ENCODE data around the gene PPP2R2D. TPM values are rescaled to one million over a fixed set of nuclear protein-coding genes. Genes with fewer than 3 reads are reported as not detected.

Gene PPP2R2D
- total RNA-seq, 2 experiments from 2014 or later, result 31.6 to 32.3 TPM

- Mint-ChIP-seq H3K27ac (no peak overlapping the region), H3K9me3 (no peaks in the 10 kb centered on the region), H3K4me1 (ENCODE audit: low read depth) (no peaks in the 10 kb centered on the region), H3K36me3 (ENCODE audit: low read depth) (no peaks in the 10 kb centered on the region), H3K27me3 (peaks cover 3% of the 10 kb centered on the region), H3K4me3 (no peak overlapping the region)
- ChIA-PET POLR2A (no interaction called here), CTCF (interaction anchor here (1.5 kb wide), 1 partner anchor 10 kb away, joined by 3 read pairs; no protein-coding TSS in a partner anchor)
- ATAC-seq, result no peak
- no peak for TF ChIP-seq CTCF (IDR thresholded peaks at IDR 0.05)
- DNase-seq, result no peak
- intact Hi-C loops (cut with micrococcal nuclease), result no loop called here
Measured at GRCh38 chr10:131860311-131860710, 40.5 kb upstream of the PPP2R2D start.

DNA sequence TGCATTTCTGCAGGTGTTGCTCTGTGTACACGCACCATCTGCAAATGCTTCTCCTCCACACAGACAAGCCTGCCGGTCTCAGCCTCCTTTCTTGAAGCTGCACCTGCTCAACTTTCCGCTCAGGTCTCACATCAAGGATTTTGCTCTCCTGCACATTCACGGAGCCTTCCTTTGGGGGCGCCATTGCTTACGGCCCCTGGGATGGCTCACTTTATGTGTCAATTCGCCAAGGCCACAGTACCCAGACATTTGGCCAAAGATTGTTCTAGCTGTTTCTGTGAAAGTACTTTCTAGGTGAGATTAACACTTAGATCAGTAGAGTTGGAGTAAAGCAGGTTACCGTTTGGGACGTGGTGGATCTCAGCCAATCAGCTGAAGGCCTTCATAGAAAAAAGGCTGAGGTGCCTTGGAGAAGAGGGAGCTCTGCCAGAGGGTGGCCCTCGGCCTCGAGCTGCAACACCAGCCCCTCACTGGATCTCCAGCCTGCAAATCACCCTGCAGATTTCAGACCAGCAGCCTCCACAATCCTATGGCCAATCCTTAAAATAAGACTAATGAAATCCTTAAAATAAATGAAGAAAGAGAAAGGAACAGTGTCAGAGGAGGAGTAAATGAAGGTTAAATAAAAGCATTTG is 39.9 kb upstream of the PPP2R2D start:
- TF ChIP-seq CTCF (IDR thresholded peaks at IDR 0.05), result no peak
- DNase-seq (no peak), ATAC-seq (no peak)
- Mint-ChIP-seq H3K4me3 (no peak overlapping the region), H3K4me1 (ENCODE audit: low read depth) (no peaks in the 10 kb centered on the region), H3K9me3 (no peaks in the 10 kb centered on the region), H3K27me3 (peaks cover 6% of the 10 kb centered on the region), H3K27ac (no peak overlapping the region), H3K36me3 (ENCODE audit: low read depth) (no peaks in the 10 kb centered on the region)
- CTCF ChIA-PET, result interaction anchor here (1.0 to 1.5 kb wide), 3 partner anchors 9 to 407 kb away, joined by 3 to 4 read pairs (median 3); no protein-coding TSS in a partner anchor
- POLR2A ChIA-PET, result no interaction called here
- intact Hi-C loops (cut with micrococcal nuclease), result no loop called here

DNA sequence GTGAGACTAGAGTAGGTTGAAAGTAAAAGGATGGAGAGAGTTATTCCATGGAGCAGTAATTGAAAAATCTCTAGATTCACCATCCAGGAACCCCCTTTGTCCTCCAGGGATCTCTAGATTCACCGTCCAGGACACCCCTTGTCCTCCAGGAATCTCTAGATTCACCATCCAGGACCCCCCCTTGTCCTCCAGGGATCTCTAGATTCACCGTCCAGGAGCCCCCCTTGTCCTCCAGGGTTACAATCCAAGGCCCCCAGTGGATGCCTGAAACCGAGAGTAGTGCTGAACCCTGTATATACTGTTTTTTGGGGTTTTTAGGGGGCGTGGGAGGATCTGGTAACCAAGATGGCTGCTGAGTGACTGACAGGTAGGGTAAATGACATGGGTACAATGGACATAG is 38.3 kb upstream of the PPP2R2D start:
- no peaks in the 10 kb centered on the region for H3K36me3 Mint-ChIP-seq (ENCODE audit: low read depth)
- H3K27me3 Mint-ChIP-seq, result peaks cover 7% of the 10 kb centered on the region
- no peak for ATAC-seq
- ChIA-PET CTCF (no interaction called here), POLR2A (no interaction called here)
- H3K9me3 Mint-ChIP-seq, result no peaks in the 10 kb centered on the region
- no peak for DNase-seq
- no peak for TF ChIP-seq CTCF (IDR thresholded peaks at IDR 0.05)
- no peak overlapping the region for H3K4me3 Mint-ChIP-seq
- no peak overlapping the region for H3K27ac Mint-ChIP-seq
- no peaks in the 10 kb centered on the region for H3K4me1 Mint-ChIP-seq (ENCODE audit: low read depth)
- intact Hi-C loops (cut with micrococcal nuclease), result no loop called here

GRCh38 chr10:131865223-131865917 is 35.4 kb upstream of the PPP2R2D start:
- Mint-ChIP-seq H3K9me3 (no peaks in the 10 kb centered on the region), H3K4me3 (no peak overlapping the region), H3K27ac (no peak overlapping the region), H3K4me1 (ENCODE audit: low read depth) (no peaks in the 10 kb centered on the region), H3K36me3 (ENCODE audit: low read depth) (no peaks in the 10 kb centered on the region), H3K27me3 (peaks cover 7% of the 10 kb centered on the region)
- TF ChIP-seq CTCF (IDR thresholded peaks at IDR 0.05), result no peak
- ChIA-PET POLR2A (no interaction called here), CTCF (interaction anchor here (1.0 kb wide), 1 partner anchor 20 kb away, joined by 4 read pairs; no protein-coding TSS in a partner anchor)
- no peak for ATAC-seq
- intact Hi-C loops (cut with micrococcal nuclease), result no loop called here
- DNase-seq, result no peak

- intact Hi-C loops (cut with micrococcal nuclease), result no loop called here
- ChIA-PET CTCF (no interaction called here), POLR2A (no interaction called here)
- Mint-ChIP-seq H3K27me3 (peaks cover 4% of the 10 kb centered on the region), H3K36me3 (ENCODE audit: low read depth) (no peaks in the 10 kb centered on the region), H3K27ac (no peak overlapping the region), H3K4me3 (no peak overlapping the region), H3K9me3 (no peaks in the 10 kb centered on the region), H3K4me1 (ENCODE audit: low read depth) (no peaks in the 10 kb centered on the region)
- no peak for DNase-seq
- ATAC-seq, result no peak
- TF ChIP-seq CTCF (IDR thresholded peaks at IDR 0.05), result no peak
Measured at GRCh38 chr10:131866673-131867072, 34.1 kb upstream of the PPP2R2D start.

All from activated CD8-positive, alpha-beta T cell treated with anti-CD3 and anti-CD28 coated beads for 36 hours (primary cell).